ENCODE results near the gene COL21A1.

COL21A1 gene

DNA sequence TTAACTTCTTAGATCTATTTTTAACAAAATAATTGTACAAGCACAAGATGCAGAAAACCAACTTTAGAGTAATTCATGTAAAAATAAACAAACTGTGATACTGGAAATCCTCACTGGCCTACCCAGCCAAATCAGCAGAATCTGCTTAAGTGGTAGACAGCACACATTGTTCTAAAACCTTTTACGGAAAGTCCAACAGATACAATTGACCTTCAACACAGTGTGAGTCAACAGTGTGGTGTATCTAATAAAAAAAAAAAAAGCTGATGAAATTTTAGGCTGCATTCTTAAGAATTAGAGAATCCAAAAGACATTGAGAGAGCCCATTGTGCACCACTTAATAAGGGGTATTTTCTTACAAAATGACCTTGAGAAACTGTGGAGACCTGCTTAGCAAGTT lies 174.5 kb downstream of the COL21A1 start:
- H3K9ac ChIP-seq (ENCODE audit: low read length): no peak overlapping the region
- no peak overlapping the region for H3K27ac ChIP-seq (ENCODE audit: low read depth, low read length)

DNA sequence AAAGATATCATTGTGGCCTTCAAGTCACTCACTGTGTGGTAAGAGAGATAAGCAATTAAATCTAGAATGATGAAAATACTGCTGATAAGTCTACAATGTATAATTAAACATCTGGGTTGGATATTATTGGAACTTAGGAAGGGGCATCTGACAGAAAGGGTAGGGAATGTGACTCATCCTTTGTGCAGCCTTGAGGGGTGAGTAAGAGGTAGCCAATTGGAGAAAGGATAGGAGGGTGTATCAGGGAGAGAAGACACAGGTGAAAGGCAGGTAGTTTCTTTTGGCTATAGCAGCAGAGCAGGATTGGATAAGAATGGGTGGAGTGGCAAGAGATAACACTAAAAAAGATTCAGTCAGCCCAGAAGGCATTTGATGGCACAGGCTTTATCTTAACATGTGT lies 182.0 kb downstream of the COL21A1 start:
- no peak overlapping the region for H3K9ac ChIP-seq (ENCODE audit: low read length)
- no peaks in the 10 kb centered on the region for H3K36me3 ChIP-seq (ENCODE audit: insufficient read depth, low read length)
- no peak overlapping the region for H3K27ac ChIP-seq (ENCODE audit: low read depth, low read length)
- no peaks in the 10 kb centered on the region for H3K27me3 ChIP-seq (ENCODE audit: control insufficient read depth in 1 of 2, insufficient read depth in 2 of 2, low read length in 2 of 2)
- no peak overlapping the region for H3K4me3 ChIP-seq (ENCODE audit: low read depth in 1 of 2, low read length in 2 of 2)
- H3K4me1 ChIP-seq (ENCODE audit: insufficient read depth, low read length): no peaks in the 10 kb centered on the region
- H3K9me3 ChIP-seq (ENCODE audit: low read length): no peaks in the 10 kb centered on the region

More for the DNA sequence above, 174.5 kb downstream of the COL21A1 start:
- Histone ChIP-seq H3K9me3 (ENCODE audit: low read length) (no peaks in the 10 kb centered on the region), H3K27me3 (ENCODE audit: control insufficient read depth in 1 of 2, insufficient read depth in 2 of 2, low read length in 2 of 2) (no peaks in the 10 kb centered on the region), H3K36me3 (ENCODE audit: insufficient read depth, low read length) (no peaks in the 10 kb centered on the region), H3K4me3 (ENCODE audit: low read depth in 1 of 2, low read length in 2 of 2) (no peak overlapping the region), H3K4me1 (ENCODE audit: insufficient read depth, low read length) (no peaks in the 10 kb centered on the region)

DNA sequence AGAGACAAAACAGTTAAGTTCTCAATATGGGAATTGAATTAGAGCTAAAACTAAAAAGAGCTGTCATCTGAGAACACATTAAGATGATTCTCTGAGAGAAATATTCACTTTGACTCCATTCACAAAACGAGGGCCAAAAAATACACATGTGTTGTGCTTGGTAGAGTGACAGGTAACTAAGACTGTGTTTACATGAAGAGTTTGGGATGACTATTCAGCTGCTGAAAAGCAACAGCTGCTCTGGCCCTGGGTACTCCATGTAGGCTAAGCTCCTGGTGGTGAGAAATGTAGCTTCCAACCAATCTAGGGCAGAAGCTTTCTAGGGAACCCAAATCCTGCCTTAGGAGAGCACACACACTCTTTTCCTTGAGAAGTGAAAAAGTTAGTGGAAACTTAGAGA lies 184.5 kb downstream of the COL21A1 start:
- no peaks in the 10 kb centered on the region for H3K27me3 ChIP-seq (ENCODE audit: control insufficient read depth in 1 of 2, insufficient read depth in 2 of 2, low read length in 2 of 2)
- H3K9me3 ChIP-seq (ENCODE audit: low read length): no peaks in the 10 kb centered on the region
- H3K4me3 ChIP-seq (ENCODE audit: low read depth in 1 of 2, low read length in 2 of 2): no peak overlapping the region
- H3K36me3 ChIP-seq (ENCODE audit: insufficient read depth, low read length): no peaks in the 10 kb centered on the region
- H3K4me1 ChIP-seq (ENCODE audit: insufficient read depth, low read length): no peaks in the 10 kb centered on the region
- no peak overlapping the region for H3K27ac ChIP-seq (ENCODE audit: low read depth, low read length)
- H3K9ac ChIP-seq (ENCODE audit: low read length): no peak overlapping the region

DNA sequence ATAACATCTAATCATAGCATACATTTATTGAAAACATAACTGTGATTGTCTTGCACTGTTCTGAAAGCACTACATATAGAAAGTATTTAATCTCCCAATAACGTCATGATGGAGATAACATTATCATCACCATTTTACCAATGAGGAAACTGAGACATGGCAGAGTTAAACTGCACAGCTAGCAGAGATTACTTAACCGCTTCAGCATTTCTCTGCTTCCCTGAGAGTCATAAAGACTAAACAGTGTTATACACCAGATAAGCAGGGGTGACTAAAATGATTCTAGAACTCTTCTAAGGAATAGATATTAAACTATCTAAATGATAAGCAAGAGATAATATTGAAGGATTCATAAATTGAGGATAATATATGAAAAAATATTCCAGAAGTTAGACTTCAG lies 188.7 kb downstream of the COL21A1 start:
- Histone ChIP-seq H3K36me3 (ENCODE audit: insufficient read depth, low read length) (no peaks in the 10 kb centered on the region), H3K9me3 (ENCODE audit: low read length) (no peaks in the 10 kb centered on the region), H3K4me3 (ENCODE audit: low read depth in 1 of 2, low read length in 2 of 2) (no peak overlapping the region), H3K9ac (ENCODE audit: low read length) (no peak overlapping the region), H3K4me1 (ENCODE audit: insufficient read depth, low read length) (no peaks in the 10 kb centered on the region), H3K27me3 (ENCODE audit: control insufficient read depth in 1 of 2, insufficient read depth in 2 of 2, low read length in 2 of 2) (no peaks in the 10 kb centered on the region), H3K27ac (ENCODE audit: low read depth, low read length) (no peak overlapping the region)

DNA sequence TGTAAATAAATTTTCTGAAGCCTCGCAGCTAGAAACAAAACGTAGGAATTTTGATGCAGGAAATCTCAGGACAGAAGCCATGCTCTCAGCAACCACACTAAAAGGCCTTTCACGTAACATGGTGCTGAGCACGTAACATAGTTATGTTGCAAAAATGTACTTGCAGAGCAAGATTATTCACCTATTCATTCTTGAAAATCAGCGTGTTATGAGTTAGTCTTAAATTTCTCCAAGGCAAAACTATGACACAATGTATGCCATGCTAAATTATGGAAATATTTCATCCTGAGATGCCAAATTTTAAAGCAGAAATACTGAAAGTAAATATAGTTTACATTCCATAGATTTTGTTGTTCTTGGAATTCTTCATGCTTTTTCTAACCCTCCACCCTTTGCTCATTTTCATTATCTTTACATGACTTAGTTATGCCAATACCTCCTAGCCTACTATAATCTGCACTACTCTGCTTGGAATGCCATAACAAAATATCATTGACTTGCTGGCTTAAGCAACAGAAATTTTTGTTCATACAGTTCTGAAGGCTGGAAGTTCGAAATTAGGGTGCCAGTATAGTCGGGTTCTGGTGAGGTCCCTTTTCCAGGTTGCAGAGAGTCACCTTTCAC lies 192.2 kb downstream of the COL21A1 start:
- Histone ChIP-seq H3K27me3 (ENCODE audit: control insufficient read depth in 1 of 2, insufficient read depth in 2 of 2, low read length in 2 of 2) (no peaks in the 10 kb centered on the region), H3K36me3 (ENCODE audit: insufficient read depth, low read length) (no peaks in the 10 kb centered on the region), H3K9ac (ENCODE audit: low read length) (no peak overlapping the region), H3K4me3 (ENCODE audit: low read depth in 1 of 2, low read length in 2 of 2) (no peak overlapping the region), H3K4me1 (ENCODE audit: insufficient read depth, low read length) (no peaks in the 10 kb centered on the region), H3K27ac (ENCODE audit: low read depth, low read length) (no peak overlapping the region), H3K9me3 (ENCODE audit: low read length) (no peaks in the 10 kb centered on the region)

DNA sequence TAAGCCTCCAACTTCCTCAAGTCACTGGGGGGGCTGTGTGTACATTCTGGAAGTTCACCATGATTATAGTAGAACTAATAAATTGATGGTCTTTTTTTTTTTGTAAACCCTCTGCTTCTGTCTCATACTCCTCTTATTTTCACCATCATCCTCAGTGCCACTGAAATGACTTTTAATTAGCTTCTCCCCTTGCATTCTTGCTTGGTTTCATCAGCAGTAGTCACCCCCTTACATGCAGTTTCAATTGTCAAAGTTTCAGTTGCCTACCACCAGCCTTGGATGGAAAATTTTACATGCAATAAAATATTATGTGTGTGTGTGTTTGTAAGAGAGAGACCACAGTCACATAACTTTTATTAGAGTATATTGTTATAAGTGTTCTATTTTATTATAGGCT lies 196.2 kb downstream of the COL21A1 start:
- H3K4me3 ChIP-seq (ENCODE audit: low read depth in 1 of 2, low read length in 2 of 2): no peak overlapping the region
- no peaks in the 10 kb centered on the region for H3K36me3 ChIP-seq (ENCODE audit: insufficient read depth, low read length)
- no peak overlapping the region for H3K27ac ChIP-seq (ENCODE audit: low read depth, low read length)
- no peaks in the 10 kb centered on the region for H3K27me3 ChIP-seq (ENCODE audit: control insufficient read depth in 1 of 2, insufficient read depth in 2 of 2, low read length in 2 of 2)
- H3K9ac ChIP-seq (ENCODE audit: low read length): no peak overlapping the region
- no peaks in the 10 kb centered on the region for H3K4me1 ChIP-seq (ENCODE audit: insufficient read depth, low read length)
- no peaks in the 10 kb centered on the region for H3K9me3 ChIP-seq (ENCODE audit: low read length)

DNA sequence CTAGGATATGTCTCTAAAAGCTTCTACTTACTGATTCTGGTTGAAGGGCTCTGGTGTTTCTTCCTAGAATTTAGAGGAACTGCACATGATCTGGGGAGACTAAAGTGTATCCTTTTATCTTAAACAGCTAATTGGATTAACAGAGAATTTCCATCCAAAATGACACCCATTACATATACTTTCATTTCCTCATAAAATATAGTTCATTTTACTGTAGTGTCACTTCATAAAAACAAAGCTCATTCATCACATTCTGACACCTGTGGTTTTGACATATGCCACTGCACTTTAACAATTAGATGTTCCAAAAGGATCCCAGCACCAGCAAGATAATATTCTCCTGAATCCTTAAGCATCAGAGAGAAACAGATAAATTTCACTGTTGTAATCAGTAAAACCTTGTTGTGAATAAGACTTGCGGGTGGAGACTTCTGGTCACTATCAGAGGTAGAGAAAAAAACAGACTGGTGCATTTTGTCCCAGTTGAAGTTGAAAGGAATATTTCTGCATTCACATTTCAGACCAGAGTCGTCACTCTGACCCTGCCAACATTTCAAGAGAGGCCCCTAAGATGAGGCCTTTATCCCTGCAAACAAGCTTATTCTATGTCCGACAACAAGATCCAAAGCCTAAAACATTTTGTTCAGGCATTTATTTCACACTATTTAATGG lies 196.7 kb downstream of the COL21A1 start:
- Histone ChIP-seq H3K36me3 (ENCODE audit: insufficient read depth, low read length) (no peaks in the 10 kb centered on the region), H3K27me3 (ENCODE audit: control insufficient read depth in 1 of 2, insufficient read depth in 2 of 2, low read length in 2 of 2) (no peaks in the 10 kb centered on the region), H3K9ac (ENCODE audit: low read length) (no peak overlapping the region), H3K27ac (ENCODE audit: low read depth, low read length) (no peak overlapping the region), H3K9me3 (ENCODE audit: low read length) (no peaks in the 10 kb centered on the region), H3K4me1 (ENCODE audit: insufficient read depth, low read length) (no peaks in the 10 kb centered on the region), H3K4me3 (ENCODE audit: low read depth in 1 of 2, low read length in 2 of 2) (no peak overlapping the region)

DNA sequence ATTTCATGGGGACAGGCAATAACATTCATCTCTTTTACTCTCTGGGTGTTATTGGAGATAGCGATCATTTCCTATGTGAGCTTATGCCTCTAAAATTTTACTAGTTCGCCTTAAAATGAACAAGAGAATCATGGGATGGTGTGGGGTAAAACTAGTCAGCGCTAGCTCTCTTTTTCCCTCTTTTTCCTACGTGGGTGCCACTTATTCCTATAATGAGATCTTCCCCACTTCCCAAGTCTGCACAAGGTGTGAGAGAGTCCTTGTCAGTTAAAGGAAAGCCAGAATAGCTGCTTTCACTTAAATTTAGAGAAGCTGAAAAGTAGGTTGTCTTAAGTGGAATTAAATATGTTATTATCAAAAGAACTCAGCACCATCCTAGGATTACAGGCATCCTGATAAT lies 198.8 kb downstream of the COL21A1 start:
- no peaks in the 10 kb centered on the region for H3K36me3 ChIP-seq (ENCODE audit: insufficient read depth, low read length)
- no peaks in the 10 kb centered on the region for H3K4me1 ChIP-seq (ENCODE audit: insufficient read depth, low read length)
- no peak overlapping the region for H3K4me3 ChIP-seq (ENCODE audit: low read depth in 1 of 2, low read length in 2 of 2)
- H3K27ac ChIP-seq (ENCODE audit: low read depth, low read length): no peak overlapping the region
- H3K9me3 ChIP-seq (ENCODE audit: low read length): no peaks in the 10 kb centered on the region
- H3K9ac ChIP-seq (ENCODE audit: low read length): no peak overlapping the region
- no peaks in the 10 kb centered on the region for H3K27me3 ChIP-seq (ENCODE audit: control insufficient read depth in 1 of 2, insufficient read depth in 2 of 2, low read length in 2 of 2)

DNA sequence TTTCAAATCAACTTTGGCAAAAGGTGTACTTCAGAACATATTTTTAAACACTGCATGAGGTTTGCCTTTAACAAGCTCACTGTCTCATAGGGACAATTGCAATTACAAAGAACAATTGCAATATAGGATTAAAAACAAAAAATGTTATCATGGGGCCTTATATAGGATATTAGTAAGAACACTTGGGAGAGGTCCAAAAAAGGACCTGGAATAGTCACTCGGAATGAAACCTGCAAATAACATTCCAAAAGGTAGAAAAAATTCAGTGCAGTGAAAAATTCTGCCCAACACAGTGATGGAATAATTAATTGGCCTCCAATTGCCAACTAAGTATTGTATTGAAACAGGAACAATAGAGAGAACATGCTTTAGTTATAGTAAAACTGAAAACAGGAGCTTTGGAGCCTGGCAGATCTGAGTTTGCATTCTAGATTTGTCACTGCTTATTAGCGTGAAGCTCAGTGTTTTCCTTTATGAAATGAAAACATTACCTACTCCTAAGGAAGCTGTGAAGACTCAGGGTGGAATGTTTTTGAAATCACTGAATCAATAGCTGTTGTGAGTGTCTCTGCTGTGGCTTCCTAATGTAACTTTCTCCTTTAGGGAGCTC lies 199.3 kb downstream of the COL21A1 start:
- Histone ChIP-seq H3K4me1 (ENCODE audit: insufficient read depth, low read length) (no peaks in the 10 kb centered on the region), H3K9ac (ENCODE audit: low read length) (no peak overlapping the region), H3K9me3 (ENCODE audit: low read length) (no peaks in the 10 kb centered on the region), H3K27me3 (ENCODE audit: control insufficient read depth in 1 of 2, insufficient read depth in 2 of 2, low read length in 2 of 2) (no peaks in the 10 kb centered on the region), H3K27ac (ENCODE audit: low read depth, low read length) (no peak overlapping the region), H3K4me3 (ENCODE audit: low read depth in 1 of 2, low read length in 2 of 2) (no peak overlapping the region), H3K36me3 (ENCODE audit: insufficient read depth, low read length) (no peaks in the 10 kb centered on the region)

DNA sequence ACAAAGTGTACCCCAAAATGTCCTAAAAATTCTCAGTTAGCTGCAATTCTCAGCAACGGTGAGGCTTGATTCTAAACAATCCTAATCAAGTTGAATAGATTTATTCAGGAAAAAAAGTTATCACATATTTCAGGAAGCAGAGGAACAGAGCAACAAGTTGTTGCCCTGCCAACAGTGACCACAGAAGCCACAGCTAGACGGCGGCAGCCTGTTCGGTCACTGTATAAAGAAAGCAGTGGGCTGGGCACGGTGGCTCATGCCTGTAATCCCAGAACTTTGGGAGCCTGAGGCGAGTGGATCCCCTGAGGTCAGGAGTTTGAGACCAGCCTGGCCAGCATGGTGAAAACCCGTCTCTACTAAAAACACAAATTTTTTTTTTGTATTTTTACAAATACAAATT lies 200.8 kb downstream of the COL21A1 start:
- H3K27me3 ChIP-seq (ENCODE audit: control insufficient read depth in 1 of 2, insufficient read depth in 2 of 2, low read length in 2 of 2): no peaks in the 10 kb centered on the region
- H3K4me1 ChIP-seq (ENCODE audit: insufficient read depth, low read length): no peaks in the 10 kb centered on the region
- no peak overlapping the region for H3K27ac ChIP-seq (ENCODE audit: low read depth, low read length)
- no peaks in the 10 kb centered on the region for H3K36me3 ChIP-seq (ENCODE audit: insufficient read depth, low read length)
- no peak overlapping the region for H3K4me3 ChIP-seq (ENCODE audit: low read depth in 1 of 2, low read length in 2 of 2)
- no peaks in the 10 kb centered on the region for H3K9me3 ChIP-seq (ENCODE audit: low read length)
- no peak overlapping the region for H3K9ac ChIP-seq (ENCODE audit: low read length)

DNA sequence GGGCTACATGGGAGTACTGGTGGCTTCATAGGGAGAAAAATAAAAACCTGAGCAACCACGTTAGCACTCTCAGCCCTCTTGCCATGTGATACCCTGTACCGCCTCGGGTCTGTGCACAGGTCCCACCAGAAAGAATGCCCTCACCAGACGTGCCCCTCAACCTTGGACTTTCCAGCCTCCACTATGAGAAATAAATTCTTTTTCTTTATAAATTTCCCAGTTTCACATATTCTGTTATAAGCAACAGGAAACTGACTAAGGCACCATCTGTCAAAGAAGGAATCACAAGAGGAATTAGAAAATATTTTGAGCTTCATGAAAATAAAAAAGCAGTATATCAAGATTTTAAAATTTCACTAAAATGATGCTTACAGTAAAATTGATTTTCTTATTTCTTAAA lies 203.6 kb downstream of the COL21A1 start:
- no peak overlapping the region for H3K4me3 ChIP-seq (ENCODE audit: low read depth in 1 of 2, low read length in 2 of 2)
- no peaks in the 10 kb centered on the region for H3K4me1 ChIP-seq (ENCODE audit: insufficient read depth, low read length)
- H3K9me3 ChIP-seq (ENCODE audit: low read length): no peaks in the 10 kb centered on the region
- H3K27me3 ChIP-seq (ENCODE audit: control insufficient read depth in 1 of 2, insufficient read depth in 2 of 2, low read length in 2 of 2): no peaks in the 10 kb centered on the region
- no peak overlapping the region for H3K27ac ChIP-seq (ENCODE audit: low read depth, low read length)
- no peaks in the 10 kb centered on the region for H3K36me3 ChIP-seq (ENCODE audit: insufficient read depth, low read length)
- H3K9ac ChIP-seq (ENCODE audit: low read length): no peak overlapping the region

DNA sequence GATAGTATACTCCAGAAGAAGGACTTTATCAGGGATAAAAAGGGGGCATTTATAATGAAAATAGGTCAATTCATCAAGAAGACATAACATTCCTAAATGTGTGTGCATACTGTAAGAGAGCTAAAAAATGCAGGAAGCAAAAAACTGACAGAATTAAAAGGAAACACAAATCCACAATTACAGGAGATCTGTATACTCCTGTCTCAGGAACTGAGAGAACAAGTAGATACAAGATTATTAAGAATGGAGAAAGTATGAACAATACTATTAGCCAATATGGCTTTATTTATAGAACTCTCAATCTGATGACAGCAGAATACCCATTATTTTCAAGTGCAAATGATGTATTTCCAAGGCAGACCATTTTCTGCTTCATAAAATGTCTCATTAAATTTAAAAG lies 204.3 kb downstream of the COL21A1 start:
- H3K9ac ChIP-seq (ENCODE audit: low read length): no peak overlapping the region
- H3K4me1 ChIP-seq (ENCODE audit: insufficient read depth, low read length): no peaks in the 10 kb centered on the region

More for the DNA sequence above, 204.3 kb downstream of the COL21A1 start:
- H3K27ac ChIP-seq (ENCODE audit: low read depth, low read length): no peak overlapping the region
- H3K4me3 ChIP-seq (ENCODE audit: low read depth in 1 of 2, low read length in 2 of 2): no peak overlapping the region
- no peaks in the 10 kb centered on the region for H3K36me3 ChIP-seq (ENCODE audit: insufficient read depth, low read length)
- H3K27me3 ChIP-seq (ENCODE audit: control insufficient read depth in 1 of 2, insufficient read depth in 2 of 2, low read length in 2 of 2): no peaks in the 10 kb centered on the region
- no peaks in the 10 kb centered on the region for H3K9me3 ChIP-seq (ENCODE audit: low read length)
